Measurements from ENCODE around the gene PRLHR. TPM values are rescaled to one million over a fixed set of nuclear protein-coding genes. Genes with fewer than 3 reads are reported as not detected.

Gene PRLHR
- total RNA-seq, 1 donor from 2014 or later = not detected

DNA sequence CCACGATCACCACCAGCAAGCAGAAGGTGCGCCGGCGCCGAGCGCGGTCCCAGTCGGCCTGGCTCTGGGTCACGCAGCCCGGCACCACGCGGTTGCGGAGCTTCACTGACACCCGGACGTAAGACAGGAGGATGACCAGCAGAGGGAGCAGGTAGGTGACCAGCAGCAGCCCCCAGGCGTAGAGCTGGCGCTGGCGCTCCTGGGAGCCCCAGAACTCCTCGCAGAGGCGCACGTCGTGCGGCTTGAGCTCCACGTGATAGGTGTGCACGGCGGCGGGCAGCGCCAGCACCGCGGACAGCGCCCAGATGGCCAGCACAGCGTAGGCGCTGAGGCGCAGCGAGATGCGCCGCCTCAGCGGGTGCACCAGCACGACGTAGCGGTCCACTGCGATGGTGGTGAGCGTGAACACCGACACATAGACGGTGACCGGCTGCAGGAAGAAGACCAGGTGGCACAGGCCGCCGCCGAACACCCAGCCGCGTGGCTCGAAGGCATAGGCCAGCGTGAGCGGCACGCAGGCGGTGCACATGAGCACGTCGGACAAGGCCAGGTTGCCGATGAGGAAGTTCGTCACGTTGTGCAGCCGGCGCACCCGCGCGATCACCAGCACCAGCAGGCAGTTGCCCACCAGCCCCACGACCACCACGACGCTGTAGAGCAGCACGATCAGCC is 920 bp downstream of the PRLHR start:
- Histone ChIP-seq H3K36me3 (no peaks in the 10 kb centered on the region), H3K27ac (no peak overlapping the region), H3K27me3 (peaks cover 60% of the 10 kb centered on the region), H3K9me3 (no peaks in the 10 kb centered on the region), H3K4me3 (no peak overlapping the region), H3K4me1 (no peaks in the 10 kb centered on the region)
- DNase-seq (no peak), ATAC-seq (peak; percentile 77)
- TF ChIP-seq CTCF (IDR thresholded peaks at IDR 0.05) = peak; percentile 26
- intact Hi-C loops (cut with DNase I) = no loop called here

- DNase-seq (no peak), ATAC-seq (no peak)
- H3K9me3 ChIP-seq = no peaks in the 10 kb centered on the region
- H3K27me3 ChIP-seq = peaks cover 53% of the 10 kb centered on the region
- H3K27ac ChIP-seq = no peak overlapping the region
- no peaks in the 10 kb centered on the region for H3K36me3 ChIP-seq
- intact Hi-C loops (cut with DNase I) = no loop called here
- H3K4me1 ChIP-seq = no peaks in the 10 kb centered on the region
- no peak for TF ChIP-seq CTCF (IDR thresholded peaks at IDR 0.05)
- no peak overlapping the region for H3K4me3 ChIP-seq
Observed at GRCh38 chr10:118592675-118593330, 2.6 kb downstream of the PRLHR start.

DNA sequence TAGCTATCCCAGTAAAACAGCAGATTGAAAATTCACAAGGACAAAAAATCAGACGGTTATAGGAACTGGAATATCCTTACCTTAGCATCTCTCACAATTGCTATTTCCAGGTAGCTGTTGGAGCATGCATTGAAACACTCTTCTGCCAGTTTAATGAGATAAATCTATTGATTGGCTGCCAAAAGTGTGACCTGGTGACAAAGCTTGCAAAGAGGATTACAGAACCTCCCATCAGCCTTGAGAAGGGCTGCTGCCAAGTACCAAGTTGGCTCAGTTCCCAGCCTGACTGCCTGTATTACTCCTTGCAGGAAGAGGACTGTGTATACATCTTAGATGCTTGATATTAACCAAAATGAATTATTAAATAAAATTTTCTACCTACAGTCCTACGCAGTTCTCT is 5.1 kb downstream of the PRLHR start:
- no peak overlapping the region for H3K4me3 ChIP-seq
- no peaks in the 10 kb centered on the region for H3K9me3 ChIP-seq
- ATAC-seq (no peak), DNase-seq (no peak)
- H3K27ac ChIP-seq = no peak overlapping the region
- intact Hi-C loops (cut with DNase I) = no loop called here
- H3K27me3 ChIP-seq = peaks cover 35% of the 10 kb centered on the region
- no peak for TF ChIP-seq CTCF (IDR thresholded peaks at IDR 0.05)
- H3K36me3 ChIP-seq = no peaks in the 10 kb centered on the region
- no peaks in the 10 kb centered on the region for H3K4me1 ChIP-seq

DNA sequence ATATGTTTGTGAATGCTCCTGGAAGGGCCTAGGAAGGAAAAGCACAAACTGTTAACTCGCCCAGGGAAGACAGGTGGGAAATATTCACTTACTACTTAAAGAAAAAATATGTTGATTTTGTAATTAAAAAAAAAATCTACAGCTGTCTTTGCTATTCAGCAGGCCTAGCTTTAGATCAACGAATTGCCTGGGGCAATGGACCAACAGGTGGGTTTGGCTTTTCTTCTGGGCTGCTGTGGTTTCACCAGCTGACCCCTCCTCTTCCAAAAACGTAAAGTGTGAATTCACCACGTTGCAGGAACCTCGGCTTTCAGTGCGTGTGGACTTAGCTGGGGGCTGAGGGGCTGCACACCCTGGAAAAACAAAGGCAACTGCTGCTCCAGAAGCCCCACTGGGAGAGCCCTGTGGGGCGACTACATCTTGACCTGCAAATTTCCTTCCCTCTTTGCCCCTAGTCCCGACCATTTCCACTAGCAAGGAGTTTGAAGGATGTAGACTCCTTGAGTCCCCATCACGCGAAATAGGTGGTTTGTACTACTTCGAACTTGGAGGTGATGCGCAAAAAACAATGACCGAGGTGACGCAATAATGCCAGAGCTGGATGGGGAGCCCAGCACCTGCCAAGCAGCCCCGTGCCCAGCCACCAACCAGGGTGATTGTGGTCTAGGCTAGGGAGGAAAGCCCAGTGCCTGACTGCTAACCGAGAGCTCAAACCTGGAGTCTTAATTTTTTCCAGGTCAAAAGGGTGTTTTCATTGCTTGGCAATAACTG is 7.4 kb downstream of the PRLHR start:
- H3K4me1 ChIP-seq = no peaks in the 10 kb centered on the region
- DNase-seq (no peak), ATAC-seq (no peak)
- no peak overlapping the region for H3K4me3 ChIP-seq
- intact Hi-C loops (cut with DNase I) = no loop called here
- H3K9me3 ChIP-seq = no peaks in the 10 kb centered on the region
- no peak for TF ChIP-seq CTCF (IDR thresholded peaks at IDR 0.05)
- H3K36me3 ChIP-seq = no peaks in the 10 kb centered on the region
- H3K27ac ChIP-seq = no peak overlapping the region
- H3K27me3 ChIP-seq = peaks cover 12% of the 10 kb centered on the region

DNA sequence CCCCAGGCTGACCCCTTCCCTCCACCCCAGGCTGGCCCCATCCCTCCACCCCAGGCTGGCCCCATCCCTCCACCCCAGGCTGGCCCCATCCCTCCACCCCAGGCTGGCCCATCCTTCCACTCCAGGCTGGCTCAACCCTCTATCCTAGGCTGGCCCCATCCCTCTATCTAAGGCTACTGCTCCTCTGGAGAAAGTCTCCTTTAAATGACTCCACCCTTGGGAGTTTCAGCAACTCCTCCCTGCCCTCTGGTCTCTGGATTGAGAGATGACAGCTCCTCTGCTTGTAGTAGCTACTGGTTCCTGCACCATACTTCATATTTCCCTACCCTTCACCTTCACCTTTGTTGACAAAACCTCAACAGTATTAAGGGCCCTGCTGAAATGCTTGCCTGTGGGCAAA is 8.5 kb downstream of the PRLHR start:
- H3K27me3 ChIP-seq = peaks cover 6% of the 10 kb centered on the region
- no peak for ATAC-seq
- intact Hi-C loops (cut with DNase I) = no loop called here
- no peaks in the 10 kb centered on the region for H3K4me1 ChIP-seq
- no peaks in the 10 kb centered on the region for H3K36me3 ChIP-seq
- DNase-seq = no peak
- H3K27ac ChIP-seq = no peak overlapping the region
- no peak for TF ChIP-seq CTCF (IDR thresholded peaks at IDR 0.05)
- no peaks in the 10 kb centered on the region for H3K9me3 ChIP-seq
- no peak overlapping the region for H3K4me3 ChIP-seq

Data from upper lobe of right lung (tissue), 1 donor.